HG02623 (cell line): ENCODE results near the gene THAP3.
"Not testable (repeated sequence)": the region's sequence is repeated elsewhere in the genome, so short reads cannot be mapped to it uniquely, and the experiment has no call there.

Experiments used
- ATAC-seq: cut with Tn5 transposase; IDR thresholded peaks from one replicate; pipeline ENCODE4 v1.9.1; 2021; ENCODE audit warnings: moderate library complexity; ENCODE audit not compliant: unreplicated experiment

The THAP3 gene

DNA sequence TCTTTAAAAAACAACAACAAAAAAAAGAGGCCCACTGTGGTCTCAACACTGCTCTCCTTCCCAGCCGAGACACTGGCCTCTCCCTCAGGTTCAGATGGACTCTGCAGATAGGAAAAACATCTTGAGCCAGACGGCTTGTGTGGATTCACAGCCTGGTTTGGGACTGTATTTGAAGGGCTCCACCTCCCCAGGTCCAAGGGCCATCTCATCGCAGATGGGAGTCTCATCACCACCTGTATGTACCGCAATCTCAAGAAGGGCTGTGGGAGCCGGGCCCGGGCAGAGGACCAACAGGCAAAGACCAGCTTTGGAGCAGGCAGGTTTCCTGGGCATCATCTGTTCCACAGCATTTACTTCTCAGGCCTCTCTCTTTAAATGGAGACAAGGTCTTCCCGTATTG lies 34.6 kb upstream of the THAP3 start:
- no peak for ATAC-seq

DNA sequence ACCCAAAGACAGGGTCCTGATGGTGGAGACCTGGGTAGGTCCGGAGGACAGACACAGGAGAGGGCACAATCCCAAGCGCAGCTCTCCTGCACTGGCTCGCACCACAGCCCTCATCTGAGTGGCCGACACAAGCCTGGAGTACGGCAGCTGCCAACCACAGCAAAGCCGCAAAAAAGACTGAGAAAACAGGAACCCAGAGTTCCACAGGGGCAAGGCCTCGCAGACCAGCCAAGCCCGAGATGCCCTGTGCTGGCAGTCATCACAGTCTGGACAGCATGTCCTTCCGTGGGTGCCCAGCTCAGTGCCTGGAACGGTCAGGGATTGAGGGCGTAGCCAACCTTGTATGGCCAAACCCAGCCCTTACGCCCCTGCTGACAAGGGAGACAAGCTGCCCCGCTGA lies 33.4 kb upstream of the THAP3 start:
- no peak for ATAC-seq

DNA sequence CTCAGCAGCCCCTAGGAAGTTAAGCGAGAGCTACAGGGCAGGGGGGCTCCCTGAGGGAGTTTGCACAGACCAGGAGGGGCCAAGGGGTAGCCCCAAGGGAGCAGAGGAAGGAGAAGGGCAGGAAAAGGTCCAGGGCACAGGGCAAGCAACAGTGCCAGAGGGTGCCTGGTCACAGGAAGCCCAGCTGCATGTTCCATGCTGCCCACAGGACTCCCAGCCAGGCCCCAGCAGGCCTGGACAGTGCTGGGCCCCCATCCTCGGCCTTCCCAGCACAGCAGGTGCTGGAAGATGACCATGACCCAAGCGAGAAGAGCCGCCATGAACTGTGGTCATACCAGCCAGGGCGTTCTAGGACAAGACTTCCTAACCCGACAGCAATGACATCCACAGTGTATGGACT lies 33.0 kb upstream of the THAP3 start:
- no peak for ATAC-seq

DNA sequence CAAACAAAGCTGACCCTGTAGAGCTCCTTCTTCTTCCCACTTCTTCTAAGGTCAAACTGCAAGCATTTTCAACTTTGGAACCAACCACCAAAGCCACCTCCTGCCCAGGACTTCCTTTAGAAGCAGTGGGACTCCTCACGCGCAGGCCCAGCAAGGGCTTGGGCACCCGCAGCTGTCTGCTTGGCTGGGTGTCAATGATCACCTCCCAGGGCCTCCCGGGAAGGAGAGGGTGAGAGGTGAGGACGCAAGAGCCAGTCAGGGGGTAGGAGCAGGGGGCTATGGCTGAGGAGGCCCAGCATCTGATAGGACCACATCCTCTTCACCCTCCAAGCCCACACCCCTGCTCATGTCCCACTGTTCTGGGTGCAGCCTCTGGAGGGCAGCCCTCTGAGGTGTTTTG lies 32.2 kb upstream of the THAP3 start:
- no peak for ATAC-seq

DNA sequence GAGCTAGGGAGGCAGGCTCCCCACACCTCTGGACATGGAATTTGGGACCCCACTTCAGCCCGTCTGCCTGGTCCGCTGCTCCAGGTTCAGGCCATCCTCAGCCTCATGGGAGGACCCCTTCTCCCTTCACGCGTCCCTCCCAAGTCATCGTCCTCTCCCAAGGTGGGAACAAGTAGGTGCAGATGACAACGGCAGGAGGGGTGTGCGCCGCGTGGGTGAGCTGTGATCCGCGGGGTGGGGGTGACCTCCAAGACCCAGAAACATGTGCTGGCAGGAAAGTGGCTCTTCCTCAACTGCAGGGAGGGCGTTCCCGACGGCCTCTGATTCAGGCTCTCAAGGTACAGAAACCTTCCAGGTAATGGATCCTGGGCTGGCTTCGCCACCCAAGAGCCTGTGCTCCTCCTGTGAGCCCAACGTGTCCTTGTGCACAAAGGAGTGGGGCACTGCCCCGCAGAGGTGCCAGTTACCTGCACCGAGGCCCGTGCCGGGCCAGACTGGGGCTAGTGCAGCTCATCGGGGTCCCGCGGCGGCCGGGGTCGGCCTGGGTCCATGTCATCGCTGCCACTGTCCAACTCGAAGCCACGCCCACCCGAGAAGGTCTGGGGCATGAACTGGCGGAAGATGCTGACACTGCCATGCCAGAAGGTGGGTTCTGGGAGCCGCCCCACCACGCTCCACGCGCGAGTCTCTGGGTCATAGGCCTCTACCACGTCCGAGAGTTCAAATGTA lies 31.6 kb upstream of the THAP3 start:
- no peak for ATAC-seq

DNA sequence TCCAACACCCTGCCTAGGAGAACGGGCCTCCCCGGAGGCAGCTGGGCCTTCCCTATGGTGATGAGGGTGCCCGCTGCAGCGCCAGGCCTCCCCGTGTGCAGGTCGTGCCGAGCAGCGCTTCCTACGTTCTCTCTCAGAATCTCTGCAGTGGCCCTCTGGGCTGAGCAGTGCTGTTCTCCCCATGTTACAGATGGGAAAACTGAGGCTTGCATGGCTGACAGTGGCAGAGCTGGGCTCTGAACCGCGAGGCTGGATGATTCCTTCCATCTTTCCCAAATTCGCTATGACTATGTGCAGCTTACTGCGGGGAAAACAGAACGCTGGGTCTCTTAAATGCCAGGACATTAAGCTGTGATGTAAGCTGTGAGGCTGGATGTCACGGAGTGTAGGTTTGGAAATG lies 30.9 kb upstream of the THAP3 start:
- no peak for ATAC-seq

DNA sequence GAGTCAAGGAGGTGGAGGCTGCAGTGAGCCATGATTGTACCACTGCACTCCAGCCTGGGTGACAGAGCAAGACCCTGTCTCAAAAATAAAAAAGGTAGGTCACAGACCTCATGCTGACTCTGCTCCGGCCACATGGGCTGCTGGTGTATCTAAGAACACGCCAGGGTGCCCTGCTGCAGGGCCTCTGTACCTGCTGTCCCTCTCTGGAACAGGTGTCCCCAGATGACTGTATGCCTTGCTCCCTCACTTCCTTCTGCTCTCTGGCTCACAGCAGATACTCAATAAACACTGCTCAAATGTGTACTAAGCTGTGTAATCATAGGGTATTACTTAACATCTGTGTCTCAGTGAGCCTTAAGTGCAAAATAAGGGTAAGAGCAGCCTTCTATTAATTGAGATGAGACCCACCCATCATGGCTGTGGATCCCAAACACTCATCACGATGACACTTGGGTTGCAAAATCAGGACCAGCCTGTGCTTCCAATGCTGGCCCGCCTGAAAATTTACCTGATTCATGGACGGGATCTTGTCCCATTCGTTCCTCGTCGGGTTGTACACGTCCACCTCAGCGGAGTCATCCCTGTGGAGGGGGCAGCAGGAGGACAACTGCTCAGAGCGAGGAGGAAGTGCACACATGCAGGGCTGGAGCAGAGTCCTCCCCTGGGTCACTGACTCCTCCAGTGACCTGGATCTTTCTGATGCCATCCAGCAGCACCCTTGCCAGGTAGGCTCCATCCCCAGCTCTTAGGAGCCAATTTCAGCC lies 29.5 kb upstream of the THAP3 start:
- no peak for ATAC-seq

DNA sequence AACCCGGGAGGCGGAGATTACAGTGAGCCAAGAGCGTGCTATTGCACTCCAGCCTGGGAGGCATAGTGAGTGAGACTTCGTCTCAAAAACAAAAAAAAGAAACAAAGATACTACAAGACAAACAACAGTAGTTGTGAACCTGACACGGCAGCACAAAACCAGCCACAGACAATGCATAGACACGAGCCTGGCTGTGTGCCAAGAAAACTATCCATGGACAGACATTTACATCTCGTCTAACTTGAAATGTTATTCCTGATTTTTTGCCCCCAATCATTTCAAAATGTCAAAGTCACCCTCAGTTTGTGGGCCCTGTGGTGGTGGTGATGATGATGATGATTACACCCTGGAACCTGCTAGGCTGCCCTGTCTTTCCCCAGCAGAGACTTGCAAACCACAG lies 28.3 kb upstream of the THAP3 start:
- no peak for ATAC-seq

DNA sequence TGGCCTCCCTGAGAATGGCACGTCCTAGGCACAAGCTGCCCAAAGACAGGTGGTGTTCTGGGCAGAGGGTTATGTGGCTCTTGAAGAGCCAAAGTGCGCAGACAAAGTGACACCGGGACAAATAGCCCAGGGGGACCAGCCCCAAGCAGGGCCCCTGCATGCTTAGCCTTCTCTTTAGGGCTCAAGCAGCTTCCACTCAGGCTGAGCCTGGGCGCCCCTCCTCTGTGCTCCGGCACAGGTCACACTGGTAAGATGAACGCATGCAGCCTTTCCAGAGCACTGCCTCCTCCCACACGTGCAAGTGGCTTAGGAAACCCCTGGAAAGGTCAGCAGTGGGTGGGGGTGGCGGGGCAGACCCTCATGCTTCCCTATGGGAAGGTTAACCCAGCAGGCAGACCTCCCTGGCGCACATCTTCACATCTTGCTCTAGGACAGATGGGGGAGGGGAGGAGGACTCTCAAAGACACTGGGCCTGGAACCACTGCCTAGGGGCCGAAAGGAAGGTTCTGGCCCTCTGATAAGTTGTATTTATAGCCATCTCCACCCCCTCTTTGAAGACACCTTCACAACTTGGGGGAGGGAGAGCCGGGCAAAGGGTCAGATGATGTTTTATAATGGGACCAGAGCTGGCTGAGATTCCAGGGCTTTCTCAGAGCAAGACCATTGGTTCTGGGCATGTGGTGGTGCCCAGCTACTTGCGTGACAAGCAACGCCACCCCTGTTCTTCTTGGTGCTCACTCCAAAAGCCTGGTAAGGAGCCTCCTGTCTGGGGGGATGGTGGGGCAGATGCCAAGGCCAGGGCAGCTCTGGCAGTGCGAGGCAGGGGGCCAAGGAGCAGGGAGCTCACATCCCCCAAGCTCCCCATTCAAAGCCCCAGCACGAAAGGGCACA lies 27.5 kb upstream of the THAP3 start:
- ATAC-seq, result no peak

DNA sequence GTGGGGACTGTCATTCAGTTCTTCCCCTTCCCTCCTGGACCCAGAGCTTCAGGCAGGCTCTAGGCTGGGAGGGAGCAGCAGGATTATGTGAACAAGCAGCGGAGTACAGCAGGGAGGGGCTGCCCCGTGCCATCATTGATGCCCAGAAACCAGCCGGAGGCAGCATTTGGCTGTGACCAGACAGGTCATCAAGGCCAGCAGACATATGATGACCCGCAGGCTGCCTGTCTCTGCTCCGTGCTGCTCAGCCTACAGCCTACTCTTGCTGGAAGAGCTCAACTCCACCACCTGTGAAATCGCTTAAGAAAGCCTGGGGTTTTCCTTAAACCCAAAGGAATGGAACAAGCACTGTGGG lies 26.9 kb upstream of the THAP3 start:
- no peak for ATAC-seq

DNA sequence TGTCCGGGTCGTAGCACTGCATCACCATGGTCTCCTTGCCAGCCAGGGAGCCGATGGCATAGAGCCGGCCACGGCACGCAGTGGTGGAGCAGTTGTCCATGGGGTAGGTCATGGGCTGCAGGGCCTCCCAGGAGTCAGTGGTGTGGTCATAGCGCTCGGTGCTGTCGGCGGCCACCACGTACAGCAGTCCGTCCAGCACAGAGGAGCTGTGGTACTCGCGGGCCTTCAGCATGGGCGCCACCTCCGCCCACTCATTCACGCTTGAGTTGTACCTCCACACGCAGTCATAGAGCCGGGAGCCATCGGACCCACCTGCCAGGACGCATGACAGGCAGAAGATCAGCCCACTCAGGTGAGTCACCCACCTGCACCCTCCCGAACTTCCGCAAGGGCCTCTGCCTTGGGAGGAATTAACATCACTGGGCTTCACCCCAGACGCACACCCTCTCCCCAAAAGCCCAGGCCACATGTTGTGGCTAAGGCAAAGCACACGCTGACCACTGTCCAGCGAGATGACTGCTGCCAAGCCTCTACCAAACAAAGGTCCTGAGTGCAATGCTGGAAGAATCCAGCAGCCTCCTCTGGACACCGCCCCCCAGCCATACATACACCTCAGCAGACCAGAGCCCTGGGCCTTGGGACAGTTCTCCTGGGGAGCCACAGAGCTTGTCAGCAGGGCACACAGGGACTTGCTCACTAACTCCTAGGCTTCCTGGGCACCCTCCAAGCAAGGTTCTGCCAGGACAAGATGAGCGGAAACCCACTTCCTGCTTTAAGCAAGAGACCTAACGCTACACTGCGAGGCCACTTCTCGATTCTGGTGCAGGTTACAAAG lies 25.3 kb upstream of the THAP3 start:
- ATAC-seq, result no peak

DNA sequence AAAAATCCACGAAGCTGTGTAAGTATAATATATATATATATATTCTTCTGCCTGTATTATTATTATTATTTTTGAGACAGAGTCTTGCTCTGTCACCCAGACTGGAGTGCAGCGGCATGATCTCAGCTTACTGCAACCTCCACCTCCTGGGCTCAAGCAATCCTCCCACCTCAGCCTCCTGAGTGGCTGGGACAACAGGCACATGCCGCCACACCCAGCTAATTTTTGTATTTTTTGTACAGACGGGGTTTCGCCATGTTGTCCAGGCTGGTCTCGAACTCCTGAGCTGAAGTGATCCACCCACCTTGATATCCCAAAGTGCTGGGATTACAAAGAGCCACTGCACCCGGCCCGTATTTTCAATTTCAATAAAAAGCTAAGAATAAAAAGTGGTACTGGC lies 24.7 kb upstream of the THAP3 start:
- not testable (repeated sequence) for ATAC-seq

DNA sequence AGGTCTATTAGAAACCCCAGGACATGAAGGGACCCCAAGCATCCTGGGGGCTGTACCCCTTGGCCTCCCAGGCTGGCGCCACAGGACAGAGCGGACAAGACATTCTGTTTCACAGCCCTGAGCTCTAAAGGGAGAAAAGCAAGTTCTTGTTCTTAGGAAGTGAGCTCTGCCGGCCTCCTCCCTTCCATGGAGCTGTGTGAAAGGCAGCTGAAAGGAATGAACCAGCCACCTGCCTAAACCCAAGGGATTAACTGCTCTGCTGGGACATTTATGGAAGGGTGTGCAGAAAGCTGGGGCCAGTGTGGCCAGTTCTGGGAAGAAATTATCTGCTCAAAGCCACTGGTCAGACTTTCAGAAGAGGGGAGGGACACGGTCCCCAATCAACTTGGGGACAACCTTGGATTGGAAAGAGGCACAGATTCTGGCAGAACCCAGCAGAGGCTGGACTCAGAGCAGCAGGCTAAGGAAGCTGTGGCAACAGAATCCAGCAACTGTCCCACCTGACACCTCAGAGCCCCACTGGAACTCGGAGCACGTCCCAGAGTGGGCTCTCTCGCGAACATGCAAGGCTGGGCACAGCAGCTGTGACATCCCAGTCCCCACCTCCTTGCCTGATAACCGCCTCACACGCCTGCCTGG lies 24.1 kb upstream of the THAP3 start:
- ATAC-seq, result no peak

DNA sequence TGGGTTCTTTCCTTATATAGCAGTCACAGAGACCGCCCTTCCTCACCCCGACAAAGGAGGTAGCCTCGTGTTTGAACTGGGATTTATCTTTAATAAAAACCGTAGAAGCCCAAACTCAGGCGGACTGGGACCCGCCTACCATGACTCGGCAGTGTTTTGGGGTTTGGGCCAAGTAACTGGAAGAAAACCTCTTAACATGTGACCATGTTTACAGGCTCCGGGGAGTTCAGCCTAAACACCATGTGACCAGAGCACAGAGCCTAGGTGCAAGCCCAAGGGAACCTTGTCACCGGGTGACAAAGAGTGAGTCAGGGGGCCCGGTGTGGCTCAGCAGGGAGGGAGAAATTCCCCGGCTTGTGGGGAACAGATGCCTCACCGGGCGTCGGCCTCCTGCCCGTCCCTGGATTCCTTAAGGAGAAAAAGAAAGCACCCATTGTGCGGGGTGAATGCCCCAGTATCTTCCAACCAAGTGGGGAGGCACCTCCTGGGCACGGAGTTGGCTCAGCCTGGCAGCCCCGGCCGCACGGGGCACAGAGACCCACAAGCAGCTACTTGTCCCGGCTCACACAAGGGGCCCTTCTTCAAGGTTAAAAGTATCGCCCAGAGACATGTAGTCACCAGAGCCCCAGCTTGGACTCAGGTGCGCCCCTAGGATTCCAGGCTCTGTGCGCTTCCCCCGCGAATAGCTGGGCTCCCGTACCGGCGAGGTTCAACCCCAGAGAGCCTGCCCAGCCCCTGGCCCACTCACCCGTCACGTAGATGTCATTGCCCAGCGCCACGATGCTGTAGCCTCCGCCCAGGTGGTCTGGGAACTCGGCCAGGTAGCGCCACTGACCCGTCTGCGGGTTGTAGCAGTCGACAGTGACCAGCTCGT lies 23.4 kb upstream of the THAP3 start:
- ATAC-seq, result peak; percentile 28

DNA sequence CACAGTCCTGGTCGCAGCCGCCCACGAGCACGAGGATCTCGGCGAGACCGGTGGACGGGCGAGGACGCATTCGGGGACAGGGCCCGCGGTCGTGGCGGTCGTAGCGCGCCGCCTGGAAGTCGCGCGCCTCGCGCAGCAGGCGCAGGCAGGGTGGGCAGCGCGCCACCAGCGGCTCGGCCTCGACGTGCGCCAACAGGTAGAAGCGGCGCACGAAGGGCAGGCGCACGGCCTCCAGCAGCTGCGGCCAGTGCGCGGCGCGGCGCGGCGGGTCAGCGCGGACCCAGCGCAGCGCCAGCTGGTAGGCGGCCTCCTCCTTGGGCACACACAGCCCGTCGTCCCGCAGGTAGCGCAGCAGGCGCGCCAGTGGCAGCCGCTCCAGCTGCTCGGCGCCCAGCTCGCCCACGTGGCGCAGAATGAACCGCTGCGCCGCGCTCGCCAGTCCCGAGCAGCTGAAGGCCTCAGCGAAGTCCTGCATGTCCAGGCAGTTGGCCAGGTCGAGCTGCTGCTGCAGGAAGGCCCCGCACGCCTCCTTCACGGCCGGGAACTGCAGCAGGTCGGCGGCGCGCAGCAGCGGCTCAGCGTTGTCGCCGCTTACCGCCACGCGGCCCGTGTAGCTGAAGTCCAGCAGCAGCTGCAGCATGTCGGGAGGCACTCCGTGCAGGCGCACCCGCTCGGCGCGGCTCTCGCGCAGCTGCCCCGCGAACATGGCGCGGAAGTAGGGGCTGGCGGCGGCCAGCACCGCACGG lies 22.6 kb upstream of the THAP3 start:
- ATAC-seq, result peak; percentile 17

DNA sequence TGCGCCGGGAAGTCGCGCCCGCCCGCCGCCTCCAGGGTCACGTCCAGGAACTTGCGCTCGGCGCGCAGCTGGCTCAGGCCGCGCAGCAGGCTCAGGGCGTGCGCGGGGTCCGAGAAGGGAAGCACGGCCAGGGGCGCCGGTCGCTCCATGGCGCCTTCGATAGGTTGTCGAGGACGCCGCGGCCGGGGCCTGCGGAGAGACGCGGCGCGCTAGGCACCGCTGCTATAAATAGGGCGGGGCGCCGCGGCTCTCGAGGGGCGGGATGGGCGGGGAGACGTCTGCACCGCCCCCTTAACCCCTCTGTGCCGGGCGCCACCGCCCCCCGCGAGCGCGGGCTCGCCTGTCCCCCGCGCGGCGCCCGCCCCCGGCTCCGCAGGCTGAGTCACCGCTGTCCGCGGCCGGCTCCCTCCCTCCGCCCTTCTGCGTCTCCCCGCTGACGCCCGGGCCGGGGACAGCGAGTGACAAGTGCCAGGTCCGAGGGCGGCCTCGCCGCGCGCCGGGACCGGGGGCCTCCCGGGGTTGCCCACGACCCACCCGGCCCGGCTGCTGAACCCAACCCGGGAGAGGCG lies 21.9 kb upstream of the THAP3 start, which contains the start of gene KLHL21:
KLHL21 (minus strand) TSS at position 201 of the 569 bp plus-strand sequence; CDS start at position 149, 52 bp downstream.
- ATAC-seq, result peak; percentile 44

DNA sequence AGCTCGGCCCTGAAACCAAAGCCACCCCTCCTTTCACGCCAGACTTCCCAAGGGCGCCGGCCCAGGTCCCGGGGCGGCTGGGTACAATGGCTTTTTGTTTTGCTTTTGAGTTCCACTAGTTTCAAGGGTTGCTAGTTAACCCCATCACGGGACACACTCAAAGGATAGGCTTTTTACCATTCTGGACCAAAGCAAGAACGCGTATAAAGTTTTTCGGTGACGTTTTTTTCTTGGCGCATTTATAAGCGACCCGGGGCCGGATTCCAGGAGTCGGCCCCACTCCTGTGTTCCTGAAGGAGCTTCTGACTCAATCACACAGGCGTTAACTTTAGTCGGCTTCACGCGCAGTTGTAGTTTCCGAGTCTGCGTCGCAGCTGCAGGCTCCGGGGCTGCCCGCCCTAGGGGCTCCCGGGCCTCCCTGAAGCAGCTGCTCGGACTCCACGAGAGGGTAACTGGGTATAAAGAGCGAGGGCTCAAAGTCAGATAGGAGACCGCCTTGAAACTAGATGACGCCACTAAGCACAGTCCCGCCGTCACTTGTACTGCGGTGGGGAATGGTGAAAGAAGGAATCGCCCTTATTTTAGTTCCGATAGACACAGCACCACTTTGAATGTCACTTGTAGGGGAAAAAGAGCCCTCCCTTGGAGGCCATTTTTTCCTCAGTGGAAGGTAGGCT lies 21.3 kb upstream of the THAP3 start:
- peak; percentile 12 for ATAC-seq
